ENCODE results near the gene ACKR2. TPM values are rescaled to one million over a fixed set of nuclear protein-coding genes. Genes with fewer than 3 reads are reported as not detected.

Gene ACKR2
- total and polyA plus RNA-seq, 2 experiments from 2014 or later: 0.35 TPM; not detected in 1

DNA sequence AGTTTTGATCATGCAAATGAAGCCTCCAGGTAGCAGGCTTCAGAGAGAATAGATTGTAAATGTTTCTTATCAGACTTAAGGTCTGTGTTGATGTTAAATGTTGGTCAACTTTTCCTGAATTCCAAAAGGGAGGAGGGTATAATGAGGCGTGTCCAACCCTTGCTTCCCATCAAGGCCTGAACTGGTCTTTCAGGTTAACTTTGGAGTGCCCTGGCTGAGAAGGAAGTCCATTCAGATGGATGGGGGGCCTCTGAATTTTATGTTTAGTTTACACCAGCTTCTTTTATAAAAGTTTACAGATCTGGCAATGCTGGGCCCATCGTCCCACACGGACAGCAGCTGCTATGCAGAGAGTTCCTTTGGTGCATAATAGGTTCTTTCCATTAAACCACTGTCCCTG lies 45.1 kb upstream of the ACKR2 start:
- H2AFZ ChIP-seq: no peak overlapping the region
- no peaks in the 10 kb centered on the region; the same call in 2 of the 3 replicates for H3K36me3 Mint-ChIP-seq (ENCODE audit: low read depth)
- H3K36me3 ChIP-seq (ENCODE audit: insufficient read depth): no peaks in the 10 kb centered on the region
- TF ChIP-seq NANOG (IDR thresholded peaks at IDR 0.05; ENCODE audit: borderline replicate concordance) (no peak), JUNB (IDR thresholded peaks at IDR 0.05; ENCODE audit: unreplicated experiment) (no peak), POLR2AphosphoS5 (IDR thresholded peaks at IDR 0.05; ENCODE audit: low read depth) (no peak), EZH2phosphoT487 (IDR thresholded peaks at IDR 0.05; ENCODE audit: unreplicated experiment) (no peak), CREB1 (CRISPR knock-in tag; IDR thresholded peaks at IDR 0.05; ENCODE audit: low read depth) (no peak), STAT1 (IDR thresholded peaks at IDR 0.05; ENCODE audit: unreplicated experiment) (no peak), ZNF114 (CRISPR knock-in tag; IDR thresholded peaks at IDR 0.05) (no peak), ZNF331 (CRISPR knock-in tag; IDR thresholded peaks at IDR 0.05; ENCODE audit: low read depth) (no peak), EZH2 (IDR thresholded peaks at IDR 0.05; ENCODE audit: low read depth, unreplicated experiment) (no peak)
- TF ChIP-seq, protein P1, sequence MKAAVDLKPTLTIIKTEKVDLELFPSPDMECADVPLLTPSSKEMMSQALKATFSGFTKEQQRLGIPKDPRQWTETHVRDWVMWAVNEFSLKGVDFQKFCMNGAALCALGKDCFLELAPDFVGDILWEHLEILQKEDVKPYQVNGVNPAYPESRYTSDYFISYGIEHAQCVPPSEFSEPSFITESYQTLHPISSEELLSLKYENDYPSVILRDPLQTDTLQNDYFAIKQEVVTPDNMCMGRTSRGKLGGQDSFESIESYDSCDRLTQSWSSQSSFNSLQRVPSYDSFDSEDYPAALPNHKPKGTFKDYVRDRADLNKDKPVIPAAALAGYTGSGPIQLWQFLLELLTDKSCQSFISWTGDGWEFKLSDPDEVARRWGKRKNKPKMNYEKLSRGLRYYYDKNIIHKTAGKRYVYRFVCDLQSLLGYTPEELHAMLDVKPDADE (IDR thresholded peaks at IDR 0.05): no peak
- TF ChIP-seq, protein P2, sequence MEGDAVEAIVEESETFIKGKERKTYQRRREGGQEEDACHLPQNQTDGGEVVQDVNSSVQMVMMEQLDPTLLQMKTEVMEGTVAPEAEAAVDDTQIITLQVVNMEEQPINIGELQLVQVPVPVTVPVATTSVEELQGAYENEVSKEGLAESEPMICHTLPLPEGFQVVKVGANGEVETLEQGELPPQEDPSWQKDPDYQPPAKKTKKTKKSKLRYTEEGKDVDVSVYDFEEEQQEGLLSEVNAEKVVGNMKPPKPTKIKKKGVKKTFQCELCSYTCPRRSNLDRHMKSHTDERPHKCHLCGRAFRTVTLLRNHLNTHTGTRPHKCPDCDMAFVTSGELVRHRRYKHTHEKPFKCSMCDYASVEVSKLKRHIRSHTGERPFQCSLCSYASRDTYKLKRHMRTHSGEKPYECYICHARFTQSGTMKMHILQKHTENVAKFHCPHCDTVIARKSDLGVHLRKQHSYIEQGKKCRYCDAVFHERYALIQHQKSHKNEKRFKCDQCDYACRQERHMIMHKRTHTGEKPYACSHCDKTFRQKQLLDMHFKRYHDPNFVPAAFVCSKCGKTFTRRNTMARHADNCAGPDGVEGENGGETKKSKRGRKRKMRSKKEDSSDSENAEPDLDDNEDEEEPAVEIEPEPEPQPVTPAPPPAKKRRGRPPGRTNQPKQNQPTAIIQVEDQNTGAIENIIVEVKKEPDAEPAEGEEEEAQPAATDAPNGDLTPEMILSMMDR (conservative IDR thresholded peaks at IDR 0.05; ENCODE audit: low read depth in 2 of 2): no peak
- TF ChIP-seq, protein P3, sequence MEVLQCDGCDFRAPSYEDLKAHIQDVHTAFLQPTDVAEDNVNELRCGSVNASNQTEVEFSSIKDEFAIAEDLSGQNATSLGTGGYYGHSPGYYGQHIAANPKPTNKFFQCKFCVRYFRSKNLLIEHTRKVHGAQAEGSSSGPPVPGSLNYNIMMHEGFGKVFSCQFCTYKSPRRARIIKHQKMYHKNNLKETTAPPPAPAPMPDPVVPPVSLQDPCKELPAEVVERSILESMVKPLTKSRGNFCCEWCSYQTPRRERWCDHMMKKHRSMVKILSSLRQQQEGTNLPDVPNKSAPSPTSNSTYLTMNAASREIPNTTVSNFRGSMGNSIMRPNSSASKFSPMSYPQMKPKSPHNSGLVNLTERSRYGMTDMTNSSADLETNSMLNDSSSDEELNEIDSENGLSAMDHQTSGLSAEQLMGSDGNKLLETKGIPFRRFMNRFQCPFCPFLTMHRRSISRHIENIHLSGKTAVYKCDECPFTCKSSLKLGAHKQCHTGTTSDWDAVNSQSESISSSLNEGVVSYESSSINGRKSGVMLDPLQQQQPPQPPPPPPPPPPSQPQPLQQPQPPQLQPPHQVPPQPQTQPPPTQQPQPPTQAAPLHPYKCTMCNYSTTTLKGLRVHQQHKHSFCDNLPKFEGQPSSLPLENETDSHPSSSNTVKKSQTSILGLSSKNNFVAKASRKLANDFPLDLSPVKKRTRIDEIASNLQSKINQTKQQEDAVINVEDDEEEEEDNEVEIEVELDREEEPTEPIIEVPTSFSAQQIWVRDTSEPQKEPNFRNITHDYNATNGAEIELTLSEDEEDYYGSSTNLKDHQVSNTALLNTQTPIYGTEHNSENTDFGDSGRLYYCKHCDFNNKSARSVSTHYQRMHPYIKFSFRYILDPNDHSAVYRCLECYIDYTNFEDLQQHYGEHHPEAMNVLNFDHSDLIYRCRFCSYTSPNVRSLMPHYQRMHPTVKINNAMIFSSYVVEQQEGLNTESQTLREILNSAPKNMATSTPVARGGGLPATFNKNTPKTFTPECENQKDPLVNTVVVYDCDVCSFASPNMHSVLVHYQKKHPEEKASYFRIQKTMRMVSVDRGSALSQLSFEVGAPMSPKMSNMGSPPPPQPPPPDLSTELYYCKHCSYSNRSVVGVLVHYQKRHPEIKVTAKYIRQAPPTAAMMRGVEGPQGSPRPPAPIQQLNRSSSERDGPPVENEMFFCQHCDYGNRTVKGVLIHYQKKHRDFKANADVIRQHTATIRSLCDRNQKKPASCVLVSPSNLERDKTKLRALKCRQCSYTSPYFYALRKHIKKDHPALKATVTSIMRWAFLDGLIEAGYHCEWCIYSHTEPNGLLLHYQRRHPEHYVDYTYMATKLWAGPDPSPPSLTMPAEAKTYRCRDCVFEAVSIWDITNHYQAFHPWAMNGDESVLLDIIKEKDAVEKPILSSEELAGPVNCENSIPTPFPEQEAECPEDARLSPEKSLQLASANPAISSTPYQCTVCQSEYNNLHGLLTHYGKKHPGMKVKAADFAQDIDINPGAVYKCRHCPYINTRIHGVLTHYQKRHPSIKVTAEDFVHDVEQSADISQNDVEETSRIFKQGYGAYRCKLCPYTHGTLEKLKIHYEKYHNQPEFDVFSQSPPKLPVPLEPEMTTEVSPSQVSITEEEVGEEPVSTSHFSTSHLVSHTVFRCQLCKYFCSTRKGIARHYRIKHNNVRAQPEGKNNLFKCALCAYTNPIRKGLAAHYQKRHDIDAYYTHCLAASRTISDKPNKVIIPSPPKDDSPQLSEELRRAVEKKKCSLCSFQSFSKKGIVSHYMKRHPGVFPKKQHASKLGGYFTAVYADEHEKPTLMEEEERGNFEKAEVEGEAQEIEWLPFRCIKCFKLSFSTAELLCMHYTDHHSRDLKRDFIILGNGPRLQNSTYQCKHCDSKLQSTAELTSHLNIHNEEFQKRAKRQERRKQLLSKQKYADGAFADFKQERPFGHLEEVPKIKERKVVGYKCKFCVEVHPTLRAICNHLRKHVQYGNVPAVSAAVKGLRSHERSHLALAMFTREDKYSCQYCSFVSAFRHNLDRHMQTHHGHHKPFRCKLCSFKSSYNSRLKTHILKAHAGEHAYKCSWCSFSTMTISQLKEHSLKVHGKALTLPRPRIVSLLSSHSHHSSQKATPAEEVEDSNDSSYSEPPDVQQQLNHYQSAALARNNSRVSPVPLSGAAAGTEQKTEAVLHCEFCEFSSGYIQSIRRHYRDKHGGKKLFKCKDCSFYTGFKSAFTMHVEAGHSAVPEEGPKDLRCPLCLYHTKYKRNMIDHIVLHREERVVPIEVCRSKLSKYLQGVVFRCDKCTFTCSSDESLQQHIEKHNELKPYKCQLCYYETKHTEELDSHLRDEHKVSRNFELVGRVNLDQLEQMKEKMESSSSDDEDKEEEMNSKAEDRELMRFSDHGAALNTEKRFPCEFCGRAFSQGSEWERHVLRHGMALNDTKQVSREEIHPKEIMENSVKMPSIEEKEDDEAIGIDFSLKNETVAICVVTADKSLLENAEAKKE (CRISPR knock-in tag; IDR thresholded peaks at IDR 0.05): no peak
- TF ChIP-seq, protein P4, sequence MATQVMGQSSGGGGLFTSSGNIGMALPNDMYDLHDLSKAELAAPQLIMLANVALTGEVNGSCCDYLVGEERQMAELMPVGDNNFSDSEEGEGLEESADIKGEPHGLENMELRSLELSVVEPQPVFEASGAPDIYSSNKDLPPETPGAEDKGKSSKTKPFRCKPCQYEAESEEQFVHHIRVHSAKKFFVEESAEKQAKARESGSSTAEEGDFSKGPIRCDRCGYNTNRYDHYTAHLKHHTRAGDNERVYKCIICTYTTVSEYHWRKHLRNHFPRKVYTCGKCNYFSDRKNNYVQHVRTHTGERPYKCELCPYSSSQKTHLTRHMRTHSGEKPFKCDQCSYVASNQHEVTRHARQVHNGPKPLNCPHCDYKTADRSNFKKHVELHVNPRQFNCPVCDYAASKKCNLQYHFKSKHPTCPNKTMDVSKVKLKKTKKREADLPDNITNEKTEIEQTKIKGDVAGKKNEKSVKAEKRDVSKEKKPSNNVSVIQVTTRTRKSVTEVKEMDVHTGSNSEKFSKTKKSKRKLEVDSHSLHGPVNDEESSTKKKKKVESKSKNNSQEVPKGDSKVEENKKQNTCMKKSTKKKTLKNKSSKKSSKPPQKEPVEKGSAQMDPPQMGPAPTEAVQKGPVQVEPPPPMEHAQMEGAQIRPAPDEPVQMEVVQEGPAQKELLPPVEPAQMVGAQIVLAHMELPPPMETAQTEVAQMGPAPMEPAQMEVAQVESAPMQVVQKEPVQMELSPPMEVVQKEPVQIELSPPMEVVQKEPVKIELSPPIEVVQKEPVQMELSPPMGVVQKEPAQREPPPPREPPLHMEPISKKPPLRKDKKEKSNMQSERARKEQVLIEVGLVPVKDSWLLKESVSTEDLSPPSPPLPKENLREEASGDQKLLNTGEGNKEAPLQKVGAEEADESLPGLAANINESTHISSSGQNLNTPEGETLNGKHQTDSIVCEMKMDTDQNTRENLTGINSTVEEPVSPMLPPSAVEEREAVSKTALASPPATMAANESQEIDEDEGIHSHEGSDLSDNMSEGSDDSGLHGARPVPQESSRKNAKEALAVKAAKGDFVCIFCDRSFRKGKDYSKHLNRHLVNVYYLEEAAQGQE (IDR thresholded peaks at IDR 0.05; ENCODE audit: unreplicated experiment): no peak
- peaks cover 7% of the 10 kb centered on the region for H3K4me1 ChIP-seq (ENCODE audit: insufficient read depth)
- peaks cover 9% of the 10 kb centered on the region for H3K27me3 Mint-ChIP-seq (ENCODE audit: insufficient read depth, low read depth, poor library complexity)
- no peak overlapping the region for H3K27ac Mint-ChIP-seq
- H3K27ac ChIP-seq (ENCODE audit: low read depth): no peak overlapping the region
- H3K79me2 ChIP-seq (replicated peaks; ENCODE audit: insufficient read depth): no peaks in the 10 kb centered on the region
- DNase-seq (ENCODE audit: low spot score): no peak
- no peaks in the 10 kb centered on the region for H4K20me1 ChIP-seq (replicated peaks; ENCODE audit: insufficient read depth)
- no peaks in the 10 kb centered on the region for H3K9me2 ChIP-seq (ENCODE audit: insufficient read depth)
- H3K4me3 ChIP-seq: no peak overlapping the region
- no peaks in the 10 kb centered on the region for H3F3A ChIP-seq (replicated peaks; ENCODE audit: low read depth)
- no peak overlapping the region; the same call in 1 of the 2 replicates for H3K4me2 ChIP-seq
- peaks cover 20% of the 10 kb centered on the region; the same call in 2 of the 3 replicates for H3K9me3 Mint-ChIP-seq
- H3K4me1 Mint-ChIP-seq: peaks cover 13% of the 10 kb centered on the region
- H3K27me3 ChIP-seq (ENCODE audit: insufficient read depth): no peaks in the 10 kb centered on the region
- no peak overlapping the region for H3K4me3 Mint-ChIP-seq
- no peak for ATAC-seq

Measured in GM23338 (cell line).